Measurements from ENCODE around the gene KIF12.
"Not testable (repeated sequence)": the region's sequence is repeated elsewhere in the genome, so short reads cannot be mapped to it uniquely, and the experiment has no call there.

Gene KIF12

GRCh38 chr9:114130624-114131277 lies 31.7 kb upstream of the KIF12 start:
- no peak overlapping the region for H3K27ac ChIP-seq
- TF ChIP-seq CTCF (IDR thresholded peaks at IDR 0.05): no peak
- DNase-seq (ENCODE audit: low spot score): no peak
- H3K4me3 ChIP-seq: no peak overlapping the region

- H3K4me3 ChIP-seq: no peak overlapping the region
- DNase-seq (ENCODE audit: low spot score): no peak
- H3K27ac ChIP-seq: no peak overlapping the region
- TF ChIP-seq CTCF (IDR thresholded peaks at IDR 0.05): no peak
Measured at GRCh38 chr9:114130141-114130540, 31.0 kb upstream of the KIF12 start.

- not testable (repeated sequence) for H3K27ac ChIP-seq; DNase-seq (ENCODE audit: low spot score); H3K4me3 ChIP-seq
Measured at GRCh38 chr9:114128759-114129158, 29.7 kb upstream of the KIF12 start.

GRCh38 chr9:114126247-114127060 lies 27.4 kb upstream of the KIF12 start:
- DNase-seq (ENCODE audit: low spot score): no peak
- Histone ChIP-seq H3K27ac (no peak overlapping the region), H3K4me3 (no peak overlapping the region)
- no peak for TF ChIP-seq CTCF (IDR thresholded peaks at IDR 0.05)

- TF ChIP-seq CTCF (IDR thresholded peaks at IDR 0.05): no peak
- no peak for DNase-seq (ENCODE audit: low spot score)
- no peak overlapping the region for H3K4me3 ChIP-seq
Measured at GRCh38 chr9:114125476-114126013, 26.5 kb upstream of the KIF12 start.

GRCh38 chr9:114124666-114125475 lies 25.8 kb upstream of the KIF12 start:
- DNase-seq (ENCODE audit: low spot score): no peak
- TF ChIP-seq CTCF (IDR thresholded peaks at IDR 0.05): no peak
- no peak overlapping the region for H3K4me3 ChIP-seq
- no peak overlapping the region for H3K27ac ChIP-seq

More at GRCh38 chr9:114125476-114126013, 26.5 kb upstream of the KIF12 start:
- H3K27ac ChIP-seq: no peak overlapping the region

GRCh38 chr9:114124138-114124537 lies 25.0 kb upstream of the KIF12 start:
- no peak overlapping the region for H3K4me3 ChIP-seq
- TF ChIP-seq CTCF (IDR thresholded peaks at IDR 0.05): no peak
- DNase-seq (ENCODE audit: low spot score): no peak
- no peak overlapping the region for H3K27ac ChIP-seq

Data from coronary artery (tissue), 2 donors.